SK-N-MC (cell line): ENCODE data around the gene IFT80.

ENCODE experiments used
- EZH2 ChIP-seq: fragments of 200-600 bp; sonication (generic); IDR thresholded peaks from one replicate; pipeline ENCODE4 v1.6.1; 2017; ENCODE audit warnings: antibody characterized with exemption
- FOXP2 ChIP-seq: optimal IDR thresholded peaks from 2 replicates; pipeline ENCODE3; 2011; ENCODE audit warnings: mild to moderate bottlenecking, moderate library complexity; ENCODE audit not compliant: insufficient read depth; ENCODE audit errors: extremely low read length, control extremely low read depth
- POLR2AphosphoS5 ChIP-seq: IDR thresholded peaks from 2 replicates; pipeline ENCODE4 v1.6.1; 2012; ENCODE audit warnings: mild to moderate bottlenecking, low read depth, low read length, borderline replicate concordance

DNA sequence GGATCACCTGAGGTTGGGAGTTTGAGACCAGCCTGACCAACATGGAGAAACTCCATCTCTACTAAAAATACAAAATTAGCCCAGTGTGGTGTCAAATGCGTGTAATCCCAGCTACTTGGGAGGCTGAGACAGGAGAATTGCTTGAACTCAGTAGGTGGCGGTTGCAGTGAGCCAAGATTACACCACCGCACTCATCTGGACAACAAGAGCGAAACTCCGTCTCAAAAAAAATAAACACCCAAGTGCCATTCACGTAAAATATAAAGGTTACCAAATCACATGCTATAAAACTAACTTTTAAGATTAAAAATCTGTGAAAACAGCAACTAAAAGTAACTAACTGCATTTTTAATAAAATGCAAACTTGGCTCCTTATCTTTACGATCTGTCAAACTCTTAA is 41.7 kb upstream of the IFT80 start:
- TF ChIP-seq POLR2AphosphoS5: no peak; the same call in 1 of the 2 replicates
- no peak for TF ChIP-seq FOXP2
- no peak for TF ChIP-seq EZH2
